Small intestine (tissue), 7 donors: ENCODE measurements around the gene PPP1R12B. TPM values are rescaled to one million over a fixed set of nuclear protein-coding genes. Genes with fewer than 3 reads are reported as not detected.
"Not testable (repeated sequence)": the region's sequence is repeated elsewhere in the genome, so short reads cannot be mapped to it uniquely, and the experiment has no call there.

ENCODE experiments used
- DNase-seq, 2 donors: peaks; one replicate each; pipeline versions ENCODE4 v3.0.0 to v3.0.0-alpha.2; 2013
- FAIRE-seq: peaks from 2 replicates; lab custom pipeline; 2012; peaks lifted over from hg19 to GRCh38; lab: Jason Lieb, UNC
- H3K27ac ChIP-seq, 3 donors: one replicate each; pipeline ENCODE4 v1.5.1; 2013; ENCODE audit warnings: low read length in 2 of 3, mild to moderate bottlenecking in 2 of 3, control low read depth in 1 of 3, inconsistent platforms in 1 of 3, low read depth in 1 of 3, moderate library complexity in 1 of 3
- H3K27me3 ChIP-seq, 3 donors: one replicate each; pipeline ENCODE4 v1.6.1; 2013; ENCODE audit warnings: low read length in 3 of 3, inconsistent platforms in 1 of 3; ENCODE audit not compliant: control insufficient read depth in 3 of 3, insufficient read depth in 3 of 3
- H3K36me3 ChIP-seq, 3 donors: one replicate each; pipeline ENCODE4 v1.6.1; 2013; ENCODE audit warnings: low read length in 3 of 3, inconsistent platforms in 1 of 3, low read depth in 1 of 3, mild to moderate bottlenecking in 1 of 3, moderate library complexity in 1 of 3; ENCODE audit not compliant: control insufficient read depth in 3 of 3, insufficient read depth in 2 of 3
- H3K4me1 ChIP-seq, 3 donors: one replicate each; pipeline ENCODE4 v1.6.1; 2013; ENCODE audit warnings: low read length in 2 of 3, inconsistent platforms in 1 of 3, low read depth in 1 of 3, mild to moderate bottlenecking in 1 of 3, moderate library complexity in 1 of 3; ENCODE audit not compliant: control insufficient read depth in 3 of 3, insufficient read depth in 2 of 3
- H3K4me3 ChIP-seq, 3 donors: one replicate each; pipeline ENCODE4 v1.5.1; 2013; ENCODE audit warnings: low read length in 3 of 3, control low read depth in 1 of 3, inconsistent platforms in 1 of 3, low read depth in 1 of 3, mild to moderate bottlenecking in 1 of 3, moderate library complexity in 1 of 3
- H3K9me3 ChIP-seq, 2 donors: one replicate each; pipeline ENCODE4 v1.6.1; 2013; ENCODE audit warnings: low read depth in 1 of 2, low read length in 1 of 2; ENCODE audit not compliant: control insufficient read depth in 2 of 2, insufficient read depth in 1 of 2
- WGBS, 3 donors: extraction: QIAGEN DNeasy Blood & Tissue Kit; methylation state at CpG; one replicate each; pipeline ENCODE4 v1.1.7; 2013; 5-methylcytosine and 5-hydroxymethylcytosine counted together
- polyA plus RNA-seq, 4 donors: library from polyadenylated mRNA; stranded (reverse) in 3 of 4; unstranded in 1 of 4; fragments of 200-250 nt in 3 of 4; fragments of 120-200 nt in 1 of 4; gene quantifications; one replicate each; pipeline versions ENCODE4 v1.2.1 to v1.2.3, GENCODE V29; 2013
- donor health status: healthy with polysubstance abuse.
- donor health status: control.
- donor health status: control.
- donor health status: Bipolar disorder and iron deficiency.
- donor health status: healthy.

PPP1R12B gene
- polyA plus RNA-seq, 4 donors: 1.1 to 18.1 (median 8.6) TPM

DNA sequence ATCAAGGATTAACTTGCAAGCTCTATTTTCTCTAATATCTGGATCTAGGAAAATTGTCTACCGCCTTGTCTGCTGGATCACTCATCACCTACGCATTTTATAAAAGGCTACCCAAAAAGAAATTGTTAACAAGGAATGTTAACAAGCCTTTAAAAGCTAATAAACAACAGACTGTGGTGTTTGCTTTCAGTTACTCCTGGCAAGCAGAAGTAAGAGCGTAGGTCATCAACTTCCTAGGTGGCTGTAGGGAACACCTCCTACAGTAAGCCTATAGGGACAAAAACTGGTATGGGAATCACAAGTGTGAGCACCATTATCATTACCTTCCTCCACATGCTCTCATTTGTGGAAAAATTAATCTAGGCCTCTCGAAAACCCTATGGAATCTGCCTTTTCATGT, 206.1 kb downstream of the PPP1R12B start:
- not testable (repeated sequence) for H3K36me3 ChIP-seq, H3K27me3 ChIP-seq, H3K9me3 ChIP-seq, H3K4me1 ChIP-seq, DNase-seq, FAIRE-seq, H3K4me3 ChIP-seq
- 79 to 90% (median 85%) methylated on average over 4 of the region's 4 CpGs for WGBS, 3 donors
- H3K27ac ChIP-seq: peak overlapping the region in 1 of 3 donors; percentile 10

DNA sequence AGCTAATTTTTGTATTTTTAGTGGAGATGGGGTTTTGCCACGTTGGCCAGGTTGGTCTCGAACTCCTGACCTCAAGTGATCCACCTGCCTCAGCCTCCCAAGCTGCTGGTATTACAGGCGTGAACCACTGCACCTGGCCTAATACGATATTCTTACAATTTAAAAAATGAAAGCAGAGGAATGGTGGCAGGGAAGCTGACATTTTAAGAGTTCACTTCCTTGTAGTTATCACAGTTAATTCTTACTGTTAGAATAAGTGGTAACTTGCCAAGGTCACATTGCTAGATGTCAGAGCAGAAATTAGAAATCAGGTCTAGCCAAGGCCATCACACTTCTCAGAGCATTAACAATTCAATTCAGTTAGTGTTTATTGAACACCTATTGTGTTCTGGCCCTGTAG, 207.5 kb downstream of the PPP1R12B start:
- H3K9me3 ChIP-seq, FAIRE-seq, H3K27me3 ChIP-seq, H3K27ac ChIP-seq, H3K4me1 ChIP-seq, H3K36me3 ChIP-seq, H3K4me3 ChIP-seq: not testable (repeated sequence)
- 27 to 61% (median 42%) methylated on average over 4 of the region's 4 CpGs for WGBS, 3 donors
- peak in 1 of 2 donors; percentile 19 for DNase-seq

DNA sequence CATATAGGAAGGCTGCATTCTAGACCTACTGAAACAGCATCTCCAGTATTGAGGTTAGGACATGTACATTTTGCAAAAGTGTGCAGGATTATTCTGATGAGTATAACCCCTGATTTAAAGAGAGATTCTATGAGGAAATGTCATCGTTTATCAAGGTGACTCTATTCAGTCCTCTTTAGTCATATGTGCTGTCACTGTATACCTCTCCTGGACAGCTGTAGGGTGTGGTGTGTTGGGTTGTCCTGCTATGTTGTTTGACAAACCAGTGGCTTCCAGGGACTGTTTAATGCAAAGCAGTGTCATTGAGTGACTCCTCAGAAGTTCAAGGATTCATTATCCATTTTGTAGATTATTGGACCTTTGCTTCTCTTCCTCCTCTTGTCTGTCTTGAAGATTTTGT, 209.2 kb downstream of the PPP1R12B start:
- H3K27me3 ChIP-seq, H3K9me3 ChIP-seq, H3K4me3 ChIP-seq, H3K27ac ChIP-seq, H3K36me3 ChIP-seq, H3K4me1 ChIP-seq, FAIRE-seq: not testable (repeated sequence)
- WGBS, 3 donors: 17 to 54% (median 24%) methylated on average over 1 of the region's 1 CpG
- peak in 1 of 2 donors; percentile 13 for DNase-seq

DNA sequence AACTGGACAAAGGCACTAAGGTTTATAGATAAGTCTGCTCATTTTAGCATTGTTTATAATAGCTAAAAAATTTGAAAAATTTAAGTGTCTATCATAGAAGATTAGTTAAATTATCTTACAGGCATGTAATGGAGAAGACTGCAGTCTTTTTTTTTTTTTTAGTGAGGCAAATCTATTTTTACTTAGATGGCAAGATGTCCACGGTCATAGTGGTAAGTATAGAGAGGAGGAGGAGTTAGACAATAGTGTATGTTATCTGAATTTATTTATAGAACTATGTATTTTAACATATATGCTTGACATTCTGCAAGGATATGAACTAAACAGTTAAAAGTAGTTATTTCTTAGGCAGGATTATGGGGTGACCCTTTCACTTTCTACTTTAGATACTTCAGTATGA, 212.7 kb downstream of the PPP1R12B start:
- Histone ChIP-seq H3K4me3 (no peak overlapping the region), H3K9me3 (no peaks in the 10 kb centered on the region), H3K27ac (no peak overlapping the region), H3K4me1 (peaks cover 0 to 6% (median 0%) of the 10 kb centered on the region in 3 donors), H3K36me3 (peaks cover 0 to 9% (median 2%) of the 10 kb centered on the region in 3 donors), H3K27me3 (no peaks in the 10 kb centered on the region)
- FAIRE-seq (no peak), DNase-seq (no peak)
- WGBS, 3 donors: 73 to 97% (median 82%) methylated on average over 1 of the region's 1 CpG

DNA sequence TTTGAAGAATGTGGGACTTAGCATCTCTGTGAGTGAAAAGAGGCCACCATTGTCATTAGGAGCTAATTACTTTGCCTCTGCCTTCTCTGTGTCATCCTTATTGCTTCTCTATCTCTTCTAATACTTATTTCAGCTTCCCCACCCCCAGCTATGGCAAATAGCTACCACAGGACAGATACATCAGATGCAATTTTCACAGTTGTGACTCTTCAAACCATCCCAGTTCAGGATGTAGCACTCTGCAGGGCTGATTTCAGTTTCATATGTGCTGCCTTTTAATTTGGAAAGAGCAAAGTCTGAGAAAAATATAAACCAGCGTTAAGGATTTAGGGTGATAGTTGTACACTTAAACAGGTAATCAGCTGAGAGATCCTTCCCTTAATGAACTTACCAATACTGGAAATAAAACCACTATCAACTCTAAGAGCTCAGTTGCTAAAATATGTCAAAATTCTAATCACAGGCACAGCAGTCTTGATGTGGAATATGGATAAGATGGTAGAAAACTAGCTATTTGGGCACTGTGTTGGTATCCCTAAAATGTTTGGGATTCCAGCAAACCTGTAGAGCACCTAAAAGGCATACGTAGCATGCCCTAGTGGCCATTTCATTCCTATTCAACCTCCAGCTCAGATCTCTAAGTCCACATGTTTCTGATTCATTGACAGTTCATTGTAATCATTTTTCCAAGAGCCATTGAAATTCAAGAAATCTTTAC, 213.4 kb downstream of the PPP1R12B start:
- DNase-seq (no peak), FAIRE-seq (no peak)
- no peak overlapping the region for H3K27ac ChIP-seq
- H3K27me3 ChIP-seq: no peaks in the 10 kb centered on the region
- WGBS, 3 donors: 73 to 86% (median 74%) methylated on average over 2 of the region's 2 CpGs
- no peak overlapping the region for H3K4me3 ChIP-seq
- peaks cover 0 to 8% (median 2%) of the 10 kb centered on the region in 3 donors for H3K36me3 ChIP-seq
- peaks cover 0 to 6% (median 0%) of the 10 kb centered on the region in 3 donors for H3K4me1 ChIP-seq
- H3K9me3 ChIP-seq: no peaks in the 10 kb centered on the region

DNA sequence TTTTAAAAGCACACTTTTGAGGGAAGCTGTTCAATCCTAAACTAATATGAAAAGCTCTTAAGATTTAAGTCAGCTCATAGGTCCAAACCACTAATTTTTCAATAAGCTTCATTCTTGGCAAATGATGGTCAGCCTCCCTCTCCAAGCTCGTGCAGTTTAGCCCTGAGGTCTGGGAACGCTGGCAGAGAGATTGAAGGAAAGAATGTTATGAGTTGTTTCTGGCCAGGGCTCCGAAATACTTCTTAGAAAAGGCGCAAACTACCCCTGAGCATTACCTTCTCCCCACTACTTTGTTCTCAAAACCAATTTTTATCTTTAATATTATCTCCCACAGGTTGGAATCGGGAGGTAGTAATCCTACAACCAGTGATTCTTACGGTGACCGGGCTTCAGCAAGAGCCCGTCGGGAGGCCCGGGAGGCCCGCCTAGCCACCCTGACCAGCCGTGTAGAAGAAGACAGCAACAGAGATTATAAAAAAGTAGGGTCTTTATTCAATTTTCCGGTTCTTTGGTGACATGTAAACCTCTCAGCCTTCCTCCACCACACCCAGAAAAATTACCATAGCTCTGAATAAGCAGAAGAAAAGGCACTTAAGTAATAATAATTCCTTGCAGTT, 214.1 kb downstream of the PPP1R12B start:
- H3K9me3 ChIP-seq: no peaks in the 10 kb centered on the region
- 86 to 95% (median 90%) methylated on average over 13 of the region's 13 CpGs for WGBS, 3 donors
- H3K27ac ChIP-seq: peak overlapping the region in 1 of 3 donors; percentile 39
- no peak for DNase-seq
- H3K4me3 ChIP-seq: no peak overlapping the region
- H3K27me3 ChIP-seq: no peaks in the 10 kb centered on the region
- peaks cover 0 to 6% (median 2%) of the 10 kb centered on the region in 3 donors for H3K36me3 ChIP-seq
- peaks cover 0 to 6% (median 0%) of the 10 kb centered on the region in 3 donors for H3K4me1 ChIP-seq
- FAIRE-seq: no peak

DNA sequence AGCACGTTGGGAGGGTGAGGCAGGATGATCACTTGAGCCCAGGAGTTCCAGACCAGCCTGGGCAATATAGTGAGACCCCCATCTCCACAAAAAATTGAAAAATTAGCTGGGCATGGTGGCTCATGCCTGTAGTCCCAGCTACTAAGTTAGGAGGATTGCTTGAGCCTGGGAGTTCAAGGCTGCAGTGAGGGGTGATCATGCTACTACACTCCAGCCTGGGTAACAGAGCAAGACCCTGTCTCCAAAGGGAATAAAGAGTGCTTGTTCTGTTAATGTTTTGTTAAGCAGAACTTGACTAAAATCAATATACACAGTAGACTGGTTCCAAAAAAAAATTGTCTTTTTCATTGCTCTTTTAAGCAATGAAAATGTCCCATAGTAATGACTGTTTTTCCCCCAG, 215.3 kb downstream of the PPP1R12B start:
- no peak for FAIRE-seq
- DNase-seq: no peak
- no peak overlapping the region for H3K4me3 ChIP-seq
- no peaks in the 10 kb centered on the region for H3K9me3 ChIP-seq
- peaks cover 0 to 6% (median 0%) of the 10 kb centered on the region in 3 donors for H3K4me1 ChIP-seq
- WGBS, 3 donors: 86 to 96% (median 93%) methylated on average over 1 of the region's 1 CpG
- H3K27me3 ChIP-seq: no peaks in the 10 kb centered on the region
- peaks cover 0 to 6% (median 2%) of the 10 kb centered on the region in 3 donors for H3K36me3 ChIP-seq
- no peak overlapping the region for H3K27ac ChIP-seq

DNA sequence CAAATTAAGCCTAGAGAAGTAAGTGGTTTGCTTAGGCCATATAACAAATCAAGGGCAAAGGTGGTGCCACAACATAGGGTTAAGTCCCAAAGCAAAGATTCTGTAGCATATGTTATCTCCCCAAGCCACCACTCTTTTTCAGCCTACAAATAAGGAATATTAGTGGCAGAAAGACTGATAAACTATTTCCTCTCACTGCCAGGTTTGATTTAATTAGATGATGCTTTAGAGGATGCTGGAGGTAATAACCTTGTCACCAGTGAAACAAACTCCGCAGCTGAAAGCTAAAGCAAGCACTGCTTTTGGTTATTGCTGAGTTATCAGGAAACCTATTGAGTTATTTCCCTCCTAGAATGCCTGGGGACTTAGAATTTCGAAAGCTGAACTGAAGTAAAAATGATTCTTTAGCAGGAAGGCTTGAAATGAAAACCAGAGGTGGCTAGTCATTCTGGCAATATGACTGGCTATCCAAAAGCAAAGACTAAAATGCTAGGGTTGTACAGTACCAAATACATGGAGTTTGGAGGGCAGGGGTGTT, 216.5 kb downstream of the PPP1R12B start:
- FAIRE-seq (no peak), DNase-seq (no peak)
- no peaks in the 10 kb centered on the region for H3K9me3 ChIP-seq
- peaks cover 2 to 6% (median 3%) of the 10 kb centered on the region in 3 donors for H3K36me3 ChIP-seq
- peaks cover 0 to 6% (median 0%) of the 10 kb centered on the region in 3 donors for H3K4me1 ChIP-seq
- 79 to 94% (median 83%) methylated on average over 2 of the region's 2 CpGs for WGBS, 3 donors
- no peak overlapping the region for H3K4me3 ChIP-seq
- peak overlapping the region in 1 of 3 donors; percentile 32 for H3K27ac ChIP-seq
- no peaks in the 10 kb centered on the region for H3K27me3 ChIP-seq
